PFSK-1 (cell line): Measurements from ENCODE around the gene CEP162.

Experiments
- FOXP2 ChIP-seq: optimal IDR thresholded peaks from 2 replicates; pipeline ENCODE3; 2011; ENCODE audit warnings: borderline replicate concordance, control low read depth, inconsistent platforms; ENCODE audit not compliant: insufficient read depth; ENCODE audit errors: extremely low read length, extremely low read depth
- POLR2AphosphoS5 ChIP-seq: IDR thresholded peaks from 2 replicates; pipeline ENCODE4 v1.6.1; 2012; ENCODE audit warnings: low read depth, mild to moderate bottlenecking, control low read depth, low read length, moderate library complexity
- SIN3A ChIP-seq: IDR thresholded peaks from 2 replicates; pipeline ENCODE4 v1.6.1; 2012; ENCODE audit warnings: mild to moderate bottlenecking, low read length, moderate library complexity, borderline replicate concordance; ENCODE audit not compliant: insufficient read depth
- TAF1 ChIP-seq: IDR thresholded peaks from 2 replicates; pipeline ENCODE4 v1.6.1; 2012; ENCODE audit warnings: low read length, control low read depth, borderline replicate concordance; ENCODE audit not compliant: insufficient read depth
- TF ChIP-seq, protein P1 (sequence below), 2 experiments: IDR thresholded peaks; 2 replicates each; pipeline versions ENCODE4 v1.6.1 to v1.8.0; 2011 to 2012; ENCODE audit warnings: low read depth in 2 of 2, low read length in 2 of 2, control low read depth in 1 of 2, inconsistent platforms in 1 of 2, mild to moderate bottlenecking in 1 of 2, moderate library complexity in 1 of 2; ENCODE audit not compliant: insufficient read depth in 1 of 2

Gene CEP162

GRCh38 chr6:84103029-84103428 lies 124.4 kb downstream of the CEP162 start:
- TF ChIP-seq POLR2AphosphoS5 (no peak), TAF1 (no peak), FOXP2 (no peak), SIN3A (no peak)
- TF ChIP-seq, protein P1, sequence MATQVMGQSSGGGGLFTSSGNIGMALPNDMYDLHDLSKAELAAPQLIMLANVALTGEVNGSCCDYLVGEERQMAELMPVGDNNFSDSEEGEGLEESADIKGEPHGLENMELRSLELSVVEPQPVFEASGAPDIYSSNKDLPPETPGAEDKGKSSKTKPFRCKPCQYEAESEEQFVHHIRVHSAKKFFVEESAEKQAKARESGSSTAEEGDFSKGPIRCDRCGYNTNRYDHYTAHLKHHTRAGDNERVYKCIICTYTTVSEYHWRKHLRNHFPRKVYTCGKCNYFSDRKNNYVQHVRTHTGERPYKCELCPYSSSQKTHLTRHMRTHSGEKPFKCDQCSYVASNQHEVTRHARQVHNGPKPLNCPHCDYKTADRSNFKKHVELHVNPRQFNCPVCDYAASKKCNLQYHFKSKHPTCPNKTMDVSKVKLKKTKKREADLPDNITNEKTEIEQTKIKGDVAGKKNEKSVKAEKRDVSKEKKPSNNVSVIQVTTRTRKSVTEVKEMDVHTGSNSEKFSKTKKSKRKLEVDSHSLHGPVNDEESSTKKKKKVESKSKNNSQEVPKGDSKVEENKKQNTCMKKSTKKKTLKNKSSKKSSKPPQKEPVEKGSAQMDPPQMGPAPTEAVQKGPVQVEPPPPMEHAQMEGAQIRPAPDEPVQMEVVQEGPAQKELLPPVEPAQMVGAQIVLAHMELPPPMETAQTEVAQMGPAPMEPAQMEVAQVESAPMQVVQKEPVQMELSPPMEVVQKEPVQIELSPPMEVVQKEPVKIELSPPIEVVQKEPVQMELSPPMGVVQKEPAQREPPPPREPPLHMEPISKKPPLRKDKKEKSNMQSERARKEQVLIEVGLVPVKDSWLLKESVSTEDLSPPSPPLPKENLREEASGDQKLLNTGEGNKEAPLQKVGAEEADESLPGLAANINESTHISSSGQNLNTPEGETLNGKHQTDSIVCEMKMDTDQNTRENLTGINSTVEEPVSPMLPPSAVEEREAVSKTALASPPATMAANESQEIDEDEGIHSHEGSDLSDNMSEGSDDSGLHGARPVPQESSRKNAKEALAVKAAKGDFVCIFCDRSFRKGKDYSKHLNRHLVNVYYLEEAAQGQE (IDR thresholded peaks at IDR 0.05; ENCODE audit: insufficient read depth in 1 of 2, low read depth in 2 of 2, low read length in 2 of 2), result no peak

GRCh38 chr6:84095156-84095555 lies 132.3 kb downstream of the CEP162 start:
- TF ChIP-seq SIN3A, result no peak
- no peak for TF ChIP-seq TAF1
- TF ChIP-seq, protein P1 (IDR thresholded peaks at IDR 0.05; ENCODE audit: insufficient read depth in 1 of 2, low read depth in 2 of 2, low read length in 2 of 2), result no peak
- no peak for TF ChIP-seq FOXP2
- no peak for TF ChIP-seq POLR2AphosphoS5

DNA sequence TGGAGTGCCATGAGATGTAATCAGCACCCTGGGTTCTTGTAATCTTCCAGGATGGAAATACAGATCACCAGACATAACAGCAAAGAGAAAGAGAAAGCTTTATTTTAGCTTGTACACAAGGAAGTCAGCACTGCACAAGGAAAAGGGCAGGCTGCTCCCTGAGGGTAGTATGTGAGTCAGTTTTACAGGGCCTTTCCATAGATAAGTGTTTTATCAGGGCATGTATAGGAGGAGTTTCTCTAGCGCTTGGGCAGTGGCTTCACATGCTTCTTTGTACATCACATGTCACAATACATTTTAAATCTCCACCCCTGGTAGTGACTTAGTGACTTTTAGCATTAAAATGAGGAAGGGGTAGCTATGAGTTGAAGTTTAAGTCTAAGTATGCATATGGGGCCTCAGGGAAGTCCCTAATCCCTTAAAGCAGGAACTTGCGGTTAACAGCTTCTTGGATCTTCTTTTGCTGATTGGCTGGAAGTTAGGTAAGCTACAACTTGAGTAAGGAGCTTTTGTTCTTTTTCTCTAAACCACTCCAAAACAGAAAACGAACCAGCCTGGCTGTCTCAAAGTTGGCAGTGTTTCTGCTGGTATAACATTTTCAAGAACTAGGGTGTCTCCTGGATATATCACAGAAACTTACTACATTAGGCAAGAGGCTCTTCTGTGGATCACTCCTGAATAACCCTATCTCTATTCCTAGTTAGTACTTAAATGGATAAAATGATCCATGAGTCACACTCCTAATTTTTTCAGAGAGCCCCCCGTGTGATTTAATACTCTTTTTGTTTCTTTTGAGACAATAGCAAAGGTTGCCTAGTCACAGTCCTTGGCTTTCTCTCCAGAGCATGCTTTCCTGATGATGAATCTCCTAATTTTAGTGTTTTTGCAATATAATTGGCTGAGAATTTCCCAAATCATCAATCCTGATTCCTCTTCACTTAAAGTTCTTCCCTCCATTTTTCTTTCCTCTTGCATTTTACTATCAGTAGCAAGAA lies 133.7 kb downstream of the CEP162 start:
- TF ChIP-seq SIN3A (no peak), TAF1 (no peak), FOXP2 (no peak), POLR2AphosphoS5 (no peak)
- TF ChIP-seq, protein P1 (IDR thresholded peaks at IDR 0.05; ENCODE audit: insufficient read depth in 1 of 2, low read depth in 2 of 2, low read length in 2 of 2), result no peak

DNA sequence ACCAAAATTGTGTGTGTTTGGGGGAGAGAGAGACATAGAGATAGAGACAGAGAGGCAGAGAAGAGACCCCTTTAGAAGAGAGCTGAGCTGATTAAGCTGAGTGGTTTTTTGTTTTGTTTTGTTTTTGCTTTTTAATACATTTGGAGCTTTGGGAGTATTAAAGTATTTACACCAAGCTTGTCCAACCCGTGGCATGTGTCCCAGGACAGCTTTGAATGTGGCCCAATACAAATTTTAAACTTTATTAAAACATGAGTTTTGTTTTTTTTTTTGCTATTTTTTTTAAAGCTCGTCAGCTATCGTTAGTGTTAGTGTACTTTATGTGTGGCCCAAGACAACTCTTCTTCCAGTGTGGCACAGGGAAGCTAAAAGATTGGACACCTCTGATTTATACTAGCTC lies 137.9 kb downstream of the CEP162 start:
- TF ChIP-seq TAF1 (no peak), FOXP2 (no peak), POLR2AphosphoS5 (no peak), SIN3A (no peak)
- TF ChIP-seq, protein P1 (IDR thresholded peaks at IDR 0.05; ENCODE audit: insufficient read depth in 1 of 2, low read depth in 2 of 2, low read length in 2 of 2), result no peak
